Transverse colon (tissue), 3 donors: ENCODE measurements around the gene TARS1.

Source experiments
- CTCF ChIP-seq, 5 experiments: fragments of 200-600 bp in 3 of 5; fragments of 450-650 bp in 2 of 5; sonication (generic) in 3 of 5; IDR thresholded peaks; 1 replicate in 2 of 5; 2 replicates in 3 of 5; pipeline ENCODE4 v1.5.1; 2016 to 2017; ENCODE audit warnings: antibody characterized with exemption in 5 of 5, inconsistent platforms in 3 of 5, mild to moderate bottlenecking in 2 of 5, moderate library complexity in 1 of 5
- POLR2A ChIP-seq: fragments of 450-650 bp; IDR thresholded peaks from one replicate; pipeline ENCODE4 v1.6.1; 2016; ENCODE audit warnings: antibody characterized with exemption, mild to moderate bottlenecking, moderate library complexity

GRCh38 chr5:33415811-33416354 is 24.9 kb upstream of the TARS1 start:
- TF ChIP-seq POLR2A, result no peak
- TF ChIP-seq CTCF (IDR thresholded peaks at IDR 0.05), result no peak
